Measurements from ENCODE around the gene CNTN4.

The CNTN4 gene

GRCh38 chr3:2261747-2262146 lies 163.1 kb downstream of the CNTN4 start:
- no peak for DNase-seq (ENCODE audit: low spot score)

DNA sequence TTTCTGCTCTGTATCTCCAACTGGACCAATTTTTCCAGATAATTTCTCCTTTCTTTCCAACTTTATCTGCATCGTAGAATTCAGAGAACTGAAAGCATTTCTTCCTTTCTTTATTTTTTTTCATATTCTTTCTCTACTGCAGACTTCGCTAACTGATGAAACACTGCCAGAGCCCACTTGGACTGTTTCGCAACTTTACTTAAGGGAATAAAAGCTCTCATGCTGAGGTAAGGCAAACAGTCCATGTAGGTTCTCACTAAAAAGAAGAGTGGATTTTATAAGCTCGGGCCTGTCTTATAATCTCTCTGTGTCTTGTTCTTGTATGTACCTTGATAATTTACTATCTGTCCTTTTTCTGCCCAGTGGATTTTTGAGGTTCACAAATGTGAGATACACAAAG lies 163.5 kb downstream of the CNTN4 start:
- DNase-seq (ENCODE audit: low spot score) (no peak), FAIRE-seq (no peak)

More at GRCh38 chr3:2261747-2262146, 163.1 kb downstream of the CNTN4 start:
- FAIRE-seq = no peak

GRCh38 chr3:2266606-2267005 lies 167.9 kb downstream of the CNTN4 start:
- no peak for FAIRE-seq
- DNase-seq (ENCODE audit: low spot score) = no peak

DNA sequence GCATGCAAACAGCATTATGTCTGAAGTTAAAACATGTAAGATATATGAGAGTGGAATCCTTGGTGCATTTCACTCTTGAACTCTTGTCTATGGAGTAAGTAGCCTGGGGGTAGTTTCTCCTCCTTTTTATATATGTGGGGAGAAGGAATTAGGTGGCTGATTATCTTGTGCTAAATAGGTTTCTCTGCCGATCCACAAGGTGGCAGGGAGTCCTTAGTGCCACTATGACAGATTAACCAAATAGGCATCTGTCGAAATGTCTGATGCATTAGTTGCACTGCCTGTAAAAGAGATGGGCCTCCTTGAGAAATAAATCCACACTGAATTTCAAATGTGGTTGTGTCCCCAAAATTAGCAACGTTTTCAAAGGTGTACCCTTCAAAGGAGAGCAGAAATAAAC lies 170.1 kb downstream of the CNTN4 start:
- no peak for FAIRE-seq
- no peak for DNase-seq (ENCODE audit: low spot score)

DNA sequence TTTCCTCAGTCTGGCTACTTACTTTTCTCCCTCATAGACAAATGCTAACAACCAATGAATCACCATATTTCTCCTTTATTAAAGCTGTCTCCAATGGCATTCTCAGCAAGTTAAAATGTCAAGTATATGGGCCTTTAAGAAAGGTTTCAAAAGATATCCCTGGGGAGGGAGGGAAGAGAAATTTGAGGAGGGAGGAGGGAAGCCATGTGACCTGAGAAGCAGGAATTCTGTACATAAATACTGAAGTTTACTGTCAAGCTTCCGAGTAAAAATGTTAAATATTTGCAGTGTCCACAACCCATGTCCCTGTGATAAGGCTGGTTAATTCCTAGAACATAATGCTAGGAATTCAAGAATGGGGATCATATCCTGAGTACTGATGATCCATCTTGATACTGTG lies 175.9 kb downstream of the CNTN4 start:
- DNase-seq (ENCODE audit: low spot score) (no peak), FAIRE-seq (no peak)

- no peak for FAIRE-seq
- no peak for DNase-seq (ENCODE audit: low spot score)
Measured at GRCh38 chr3:2283818-2284217, 185.2 kb downstream of the CNTN4 start.

- no peak for FAIRE-seq
- DNase-seq (ENCODE audit: low spot score) = no peak
Measured at GRCh38 chr3:2300938-2301337, 202.3 kb downstream of the CNTN4 start.

- DNase-seq (ENCODE audit: low spot score) = no peak
- FAIRE-seq = no peak
Measured at GRCh38 chr3:2301361-2301760, 202.7 kb downstream of the CNTN4 start.

DNA sequence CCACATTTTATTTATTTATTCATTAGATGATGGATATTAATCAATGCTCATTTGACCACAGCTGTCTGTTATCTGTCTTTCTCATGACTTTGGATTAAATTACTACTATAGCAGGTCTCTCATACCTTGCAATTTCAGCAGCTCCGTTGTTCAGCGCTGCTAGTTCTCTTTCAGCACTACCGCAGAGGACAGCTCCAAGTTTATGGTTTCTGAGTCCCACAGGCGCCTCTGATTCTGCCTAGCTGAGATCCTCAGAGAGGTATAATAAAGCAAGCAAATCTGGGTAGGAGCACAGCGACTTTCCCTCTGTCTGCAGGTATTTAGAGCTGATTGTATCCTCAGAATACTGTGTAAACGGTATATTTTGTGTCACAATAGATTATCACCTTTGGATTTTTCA lies 204.9 kb downstream of the CNTN4 start:
- DNase-seq (ENCODE audit: low spot score) = peak; percentile 32
- no peak for FAIRE-seq

GRCh38 chr3:2311022-2311421 lies 212.4 kb downstream of the CNTN4 start:
- FAIRE-seq = no peak
- DNase-seq (ENCODE audit: low spot score) = no peak

- no peak for FAIRE-seq
- DNase-seq (ENCODE audit: low spot score) = no peak
Measured at GRCh38 chr3:2317521-2317920, 218.9 kb downstream of the CNTN4 start.

GRCh38 chr3:2334921-2335320 lies 236.3 kb downstream of the CNTN4 start:
- FAIRE-seq = no peak
- DNase-seq (ENCODE audit: low spot score) = no peak

- DNase-seq (ENCODE audit: low spot score) (no peak), FAIRE-seq (no peak)
Measured at GRCh38 chr3:2343031-2343682, 244.5 kb downstream of the CNTN4 start.

DNA sequence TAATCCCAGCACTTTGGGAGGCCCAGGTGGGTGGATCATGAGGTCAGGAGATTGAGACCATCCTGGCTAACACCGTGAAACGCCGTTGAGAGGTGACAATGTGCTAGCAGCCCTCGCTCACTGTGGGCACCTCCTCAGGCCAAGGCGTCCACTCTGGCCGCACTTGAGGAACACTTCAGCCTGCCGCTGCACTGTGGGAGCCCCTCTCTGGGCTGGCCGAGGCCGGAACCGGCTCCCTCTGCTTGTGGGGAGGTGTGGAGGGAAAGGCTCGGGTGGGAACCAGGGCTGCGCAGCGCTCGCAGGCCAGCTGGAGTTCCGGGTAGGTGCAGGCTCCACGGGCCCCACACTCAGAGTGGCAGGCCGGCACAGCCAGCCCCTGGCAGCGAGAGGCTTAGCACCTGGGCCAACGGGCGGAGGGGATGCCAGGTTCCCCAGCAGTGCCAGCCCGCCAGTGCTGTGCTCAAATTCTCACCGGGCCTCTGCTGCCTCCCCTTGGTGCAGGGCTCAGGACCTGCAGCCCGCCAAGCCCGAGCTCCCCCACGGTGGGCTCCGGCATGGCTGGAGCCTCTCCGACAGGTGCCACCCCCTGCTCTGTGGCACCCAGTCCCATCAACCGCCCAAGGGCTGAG lies 253.6 kb downstream of the CNTN4 start:
- DNase-seq (ENCODE audit: low spot score) = no peak
- FAIRE-seq = no peak

DNA sequence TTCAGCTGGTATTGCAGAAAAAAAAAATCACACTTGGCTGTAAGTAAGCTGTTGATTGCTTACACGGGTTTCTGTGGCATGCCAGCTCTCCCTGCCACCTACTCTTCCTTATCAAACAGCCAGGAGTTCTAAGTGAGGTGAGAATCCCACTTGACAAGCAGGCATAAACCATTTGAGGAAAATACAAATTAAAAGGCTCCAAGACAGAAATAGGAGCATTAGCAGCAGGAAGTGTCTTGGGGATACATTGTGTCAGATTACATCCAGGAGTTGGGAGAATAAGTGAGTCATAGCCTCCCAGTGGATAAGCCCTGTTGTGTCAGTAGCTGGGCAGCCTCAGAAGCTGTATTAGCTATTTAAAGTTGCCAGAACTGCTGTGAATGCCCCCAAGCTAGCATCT lies 256.0 kb downstream of the CNTN4 start:
- DNase-seq (ENCODE audit: low spot score) (peak; percentile 67), FAIRE-seq (no peak)

GRCh38 chr3:2356298-2356950 lies 257.8 kb downstream of the CNTN4 start:
- DNase-seq (ENCODE audit: low spot score) = no peak
- no peak for FAIRE-seq

- FAIRE-seq (no peak), DNase-seq (ENCODE audit: low spot score) (no peak)
Measured at GRCh38 chr3:2360815-2361214, 262.1 kb downstream of the CNTN4 start.

DNA sequence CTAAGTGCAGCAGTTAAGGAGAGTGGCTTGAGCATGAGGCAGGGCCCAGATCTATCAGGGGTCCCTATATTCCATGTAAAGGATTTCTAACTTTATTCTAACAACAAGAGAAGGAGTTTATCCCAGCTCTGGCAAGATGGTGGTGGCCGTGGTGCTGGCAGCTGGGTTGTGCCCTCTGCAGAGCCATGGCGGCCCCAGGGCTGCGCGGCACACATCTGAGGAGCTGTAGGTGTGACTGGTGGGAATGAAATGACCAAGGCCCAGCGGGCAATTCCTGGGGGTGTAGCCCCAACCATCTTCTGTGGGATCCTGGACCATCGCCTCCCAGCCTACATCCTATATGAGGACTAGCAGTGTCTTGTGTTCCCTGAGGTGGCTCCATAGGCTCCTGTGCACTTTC lies 263.5 kb downstream of the CNTN4 start:
- no peak for DNase-seq (ENCODE audit: low spot score)
- no peak for FAIRE-seq

GRCh38 chr3:2363854-2364253 lies 265.2 kb downstream of the CNTN4 start:
- FAIRE-seq (no peak), DNase-seq (ENCODE audit: low spot score) (no peak)

GRCh38 chr3:2370317-2370716 lies 271.7 kb downstream of the CNTN4 start:
- DNase-seq (ENCODE audit: low spot score) = no peak
- no peak for FAIRE-seq

DNA sequence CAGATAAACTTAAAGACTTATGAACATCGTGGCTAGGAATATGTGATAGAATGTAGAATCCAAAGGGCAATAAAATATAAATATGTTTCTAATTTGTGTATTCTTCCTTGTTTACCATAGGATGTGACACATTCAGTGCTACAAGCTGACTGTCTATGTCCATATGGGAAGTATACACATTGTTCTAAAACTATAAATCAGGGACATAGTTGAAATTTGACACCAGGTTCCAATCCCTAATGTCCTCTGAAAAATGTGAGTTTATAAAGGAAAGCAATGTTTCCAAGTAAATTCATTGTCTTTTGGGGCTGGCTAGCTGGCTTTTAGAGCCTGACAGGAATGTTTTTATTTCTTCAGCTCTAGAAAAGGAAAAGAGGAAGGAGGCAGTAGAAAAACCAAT lies 273.6 kb downstream of the CNTN4 start:
- no peak for DNase-seq (ENCODE audit: low spot score)
- no peak for FAIRE-seq

DNA sequence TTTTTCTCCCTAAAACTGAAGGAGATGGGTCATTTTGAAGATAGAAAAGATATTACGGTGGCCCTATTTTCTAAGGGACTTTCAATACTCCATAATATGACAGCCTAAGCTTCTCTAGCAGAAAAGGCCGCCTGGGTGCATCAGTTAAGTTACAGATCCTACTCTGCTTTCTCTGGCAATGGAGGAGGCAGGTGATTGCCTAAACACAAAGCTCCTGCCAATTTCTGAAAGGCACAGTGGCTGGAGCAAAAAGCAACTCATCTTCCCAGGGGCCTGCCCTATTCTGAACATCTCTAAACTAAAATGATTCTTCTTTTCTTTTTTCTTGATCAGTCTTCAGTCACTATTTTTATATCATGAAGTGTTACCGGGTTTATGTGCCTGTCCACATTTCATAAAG lies 276.7 kb downstream of the CNTN4 start:
- FAIRE-seq = no peak
- DNase-seq (ENCODE audit: low spot score) = no peak

GRCh38 chr3:2377281-2377680 lies 278.6 kb downstream of the CNTN4 start:
- FAIRE-seq = no peak
- no peak for DNase-seq (ENCODE audit: low spot score)
